AG04449 (cell line): ENCODE results near the gene MIGA2.
"Not testable (repeated sequence)": the region's sequence is repeated elsewhere in the genome, so short reads cannot be mapped to it uniquely, and the experiment has no call there.

Experiments
- CTCF ChIA-PET: fragments of 350-600 bp; formaldehyde crosslinking; extraction: SDS; loops from one replicate; lab custom pipeline; 2021; ENCODE audit warnings: antibody characterized with exemption; lab: Yijun Ruan, JAX
- POLR2A ChIA-PET: fragments of 400-600, 350-600 bp; formaldehyde crosslinking; extraction: SDS; loops from one replicate; lab custom pipeline; 2020; ENCODE audit warnings: antibody characterized with exemption, inconsistent platforms; lab: Yijun Ruan, JAX
- DNase-seq: peaks from one replicate; pipeline ENCODE4 v3.0.0-alpha.2; 2010; ENCODE audit warnings: low read depth, low spot score
- H3K4me3 ChIP-seq: 2 replicates; pipeline ENCODE4 v1.5.1; 2011; ENCODE audit warnings: low read depth, mild to moderate bottlenecking, control low read depth, low read length
- TF ChIP-seq, protein P1 (sequence below): IDR thresholded peaks from one replicate; pipeline ENCODE4 v1.5.1; 2011; ENCODE audit warnings: mild to moderate bottlenecking, moderate library complexity, low read length, control low read depth, inconsistent platforms; ENCODE audit not compliant: insufficient read depth; ENCODE audit errors: missing control alignments

Gene MIGA2

DNA sequence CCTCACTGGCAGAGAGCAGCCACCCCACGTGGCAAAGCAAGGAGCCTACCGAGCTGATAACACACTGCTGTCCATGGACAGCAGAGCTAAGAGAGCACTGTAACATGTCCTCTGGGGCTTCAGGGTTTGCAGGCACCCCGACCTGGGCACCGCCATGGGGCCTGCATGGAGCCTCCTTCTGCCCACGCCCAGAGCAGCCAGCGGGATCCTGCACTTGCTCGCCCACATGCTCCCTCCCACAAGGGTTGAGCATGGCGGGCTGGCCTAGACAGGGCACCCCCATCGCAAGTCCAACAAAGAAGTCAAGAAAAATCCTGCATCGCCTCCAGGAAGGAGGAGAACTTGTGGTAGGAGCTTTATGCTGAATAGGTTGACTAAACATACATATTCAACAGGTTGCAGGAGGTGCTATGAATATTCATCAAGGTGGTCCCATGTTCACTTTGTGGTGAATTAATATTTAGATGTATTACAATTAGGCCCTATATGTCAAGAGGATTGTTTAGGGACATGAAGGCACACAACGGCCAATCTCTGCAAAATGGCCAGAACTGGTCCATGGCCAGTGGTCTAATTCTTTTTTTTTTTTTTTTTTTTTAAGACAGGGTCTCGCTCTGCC, 3.8 kb upstream of the MIGA2 start:
- no peak overlapping the region for H3K4me3 ChIP-seq
- ChIA-PET POLR2A (no interaction called here), CTCF (interaction anchor here (1.2 to 2.6 kb wide), 3 partner anchors 9 to 26 kb away, joined by 3 to 6 read pairs (median 4); no protein-coding TSS in a partner anchor)
- TF ChIP-seq, protein P1, sequence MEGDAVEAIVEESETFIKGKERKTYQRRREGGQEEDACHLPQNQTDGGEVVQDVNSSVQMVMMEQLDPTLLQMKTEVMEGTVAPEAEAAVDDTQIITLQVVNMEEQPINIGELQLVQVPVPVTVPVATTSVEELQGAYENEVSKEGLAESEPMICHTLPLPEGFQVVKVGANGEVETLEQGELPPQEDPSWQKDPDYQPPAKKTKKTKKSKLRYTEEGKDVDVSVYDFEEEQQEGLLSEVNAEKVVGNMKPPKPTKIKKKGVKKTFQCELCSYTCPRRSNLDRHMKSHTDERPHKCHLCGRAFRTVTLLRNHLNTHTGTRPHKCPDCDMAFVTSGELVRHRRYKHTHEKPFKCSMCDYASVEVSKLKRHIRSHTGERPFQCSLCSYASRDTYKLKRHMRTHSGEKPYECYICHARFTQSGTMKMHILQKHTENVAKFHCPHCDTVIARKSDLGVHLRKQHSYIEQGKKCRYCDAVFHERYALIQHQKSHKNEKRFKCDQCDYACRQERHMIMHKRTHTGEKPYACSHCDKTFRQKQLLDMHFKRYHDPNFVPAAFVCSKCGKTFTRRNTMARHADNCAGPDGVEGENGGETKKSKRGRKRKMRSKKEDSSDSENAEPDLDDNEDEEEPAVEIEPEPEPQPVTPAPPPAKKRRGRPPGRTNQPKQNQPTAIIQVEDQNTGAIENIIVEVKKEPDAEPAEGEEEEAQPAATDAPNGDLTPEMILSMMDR: no peak
- DNase-seq: no peak

DNA sequence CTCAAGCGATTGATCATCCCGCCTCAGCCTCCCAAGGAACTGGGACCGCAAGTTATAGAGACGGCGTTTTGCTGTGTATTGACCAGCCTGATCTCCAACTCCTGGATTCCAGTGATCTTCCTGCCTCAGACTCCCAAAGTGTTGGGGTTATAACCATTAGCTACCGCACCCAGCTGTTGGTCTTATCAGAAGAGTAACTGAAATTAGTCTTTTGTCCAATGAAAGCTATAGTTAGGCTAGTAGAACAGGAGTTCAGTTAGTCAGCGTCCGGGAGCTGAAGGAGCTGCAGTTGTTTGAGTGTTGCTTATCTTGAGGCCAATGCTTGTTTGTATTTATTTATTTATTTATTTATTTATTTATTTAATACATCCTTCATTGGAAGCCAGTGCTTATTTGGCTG, 3.2 kb upstream of the MIGA2 start:
- no peak for DNase-seq
- no peak overlapping the region for H3K4me3 ChIP-seq
- TF ChIP-seq, protein P1: no peak
- POLR2A ChIA-PET: no interaction called here
- CTCF ChIA-PET: interaction anchor here (1.2 to 2.6 kb wide), 3 partner anchors 9 to 26 kb away, joined by 3 to 6 read pairs (median 4); no protein-coding TSS in a partner anchor

DNA sequence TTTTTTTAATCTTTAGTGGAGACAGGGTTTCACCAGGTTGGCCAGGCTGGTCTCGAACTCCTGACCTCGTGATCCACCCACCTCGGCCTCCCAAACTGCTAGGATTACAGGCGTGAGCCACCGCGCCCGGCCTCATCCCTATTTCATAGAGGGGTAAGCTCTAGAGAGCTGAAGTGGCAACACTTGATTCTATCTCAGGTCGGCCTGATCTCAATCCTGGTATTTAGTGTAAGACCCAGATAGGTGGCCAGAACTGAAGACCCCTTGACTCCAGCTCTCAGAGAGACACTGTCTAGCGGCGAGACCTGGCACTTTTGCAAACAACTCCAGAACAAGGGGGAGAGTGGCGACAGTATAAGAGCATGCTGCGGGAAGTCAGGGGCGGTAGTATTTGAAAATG, 588 bp upstream of the MIGA2 start:
- POLR2A ChIA-PET: interaction anchor here (0.8 to 1.3 kb wide), 2 partner anchors 14 to 206 kb away, joined by 3 to 4 read pairs; partner anchors contain the start of gene SPOUT1
- CTCF ChIA-PET: interaction anchor here (1.2 kb wide), 1 partner anchor 12 kb away, joined by 4 read pairs; no protein-coding TSS in a partner anchor
- H3K4me3 ChIP-seq: peak overlapping the region; percentile 52
- DNase-seq: not testable (repeated sequence)

DNA sequence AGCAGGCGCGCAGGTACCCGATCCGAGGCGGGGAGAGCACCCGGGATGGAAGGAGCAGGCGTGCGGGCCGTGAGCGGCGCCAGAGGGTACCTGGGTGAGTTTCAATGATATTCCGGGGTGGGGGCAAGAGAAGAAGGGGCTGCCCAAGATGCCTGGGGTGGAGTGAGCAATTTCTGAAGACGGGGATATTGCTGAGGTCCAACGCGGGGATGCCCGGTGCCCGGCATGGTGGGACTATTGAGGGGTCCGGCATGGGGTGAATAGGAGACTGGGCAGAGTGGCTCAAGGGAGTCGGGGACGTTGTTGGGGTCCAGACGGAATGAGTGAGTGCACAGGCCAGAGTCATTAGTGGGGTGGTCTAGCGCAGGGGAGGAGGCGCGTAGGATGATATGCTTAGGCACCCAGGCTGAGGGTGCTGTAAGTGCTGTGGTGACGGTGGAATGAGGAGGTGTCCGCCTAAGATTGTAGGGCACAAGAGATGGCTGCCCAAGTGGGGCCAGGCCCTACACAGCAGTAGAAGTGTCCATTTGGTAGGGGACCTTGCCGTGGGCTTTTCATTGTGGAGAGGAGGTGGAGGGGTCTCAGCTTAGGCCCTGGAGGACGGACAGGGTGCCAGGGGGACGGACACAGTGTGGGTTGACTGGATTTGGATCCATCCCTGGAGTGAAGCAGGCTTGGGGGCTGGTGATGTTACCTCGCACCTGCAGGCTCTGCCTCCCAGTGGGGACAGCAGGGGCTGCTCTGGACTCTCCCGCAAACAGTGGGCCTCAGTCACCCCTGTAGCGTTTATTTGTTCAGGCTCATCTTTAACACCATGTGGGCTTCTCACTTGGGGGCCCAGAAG, 719 bp downstream of the MIGA2 start:
- CTCF ChIA-PET: interaction anchor here (2.5 kb wide), 1 partner anchor 8 kb away, joined by 24 read pairs; the partner anchor contains the start of gene SH3GLB2

DNA sequence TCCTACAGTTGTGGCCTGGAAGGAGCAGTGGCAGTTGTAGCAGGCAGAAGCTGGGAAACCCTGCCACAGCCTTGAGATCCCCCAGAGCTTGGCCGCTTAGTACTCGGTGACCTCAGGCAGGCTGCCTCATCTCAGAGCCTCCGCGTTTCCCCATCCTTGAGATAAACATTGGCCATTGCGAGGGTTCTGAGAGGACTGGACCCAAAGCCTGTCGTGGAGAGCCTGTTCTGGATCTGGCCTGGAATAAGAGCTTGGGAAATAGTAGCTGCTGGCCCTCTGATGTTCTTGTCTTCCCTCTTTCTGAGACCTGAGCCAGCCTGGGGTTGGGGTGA, 1.3 kb downstream of the MIGA2 start:
- POLR2A ChIA-PET: no interaction called here
- DNase-seq: no peak
- CTCF ChIA-PET: interaction anchor here (2.5 kb wide), 1 partner anchor 9 kb away, joined by 24 read pairs; the partner anchor contains the start of gene SH3GLB2
- TF ChIP-seq, protein P1: no peak
- H3K4me3 ChIP-seq: peak overlapping the region; percentile 97

More for the DNA sequence above, 719 bp downstream of the MIGA2 start:
- TF ChIP-seq, protein P1: no peak
- POLR2A ChIA-PET: no interaction called here
- DNase-seq: no peak
- peak overlapping the region; percentile 97 for H3K4me3 ChIP-seq

DNA sequence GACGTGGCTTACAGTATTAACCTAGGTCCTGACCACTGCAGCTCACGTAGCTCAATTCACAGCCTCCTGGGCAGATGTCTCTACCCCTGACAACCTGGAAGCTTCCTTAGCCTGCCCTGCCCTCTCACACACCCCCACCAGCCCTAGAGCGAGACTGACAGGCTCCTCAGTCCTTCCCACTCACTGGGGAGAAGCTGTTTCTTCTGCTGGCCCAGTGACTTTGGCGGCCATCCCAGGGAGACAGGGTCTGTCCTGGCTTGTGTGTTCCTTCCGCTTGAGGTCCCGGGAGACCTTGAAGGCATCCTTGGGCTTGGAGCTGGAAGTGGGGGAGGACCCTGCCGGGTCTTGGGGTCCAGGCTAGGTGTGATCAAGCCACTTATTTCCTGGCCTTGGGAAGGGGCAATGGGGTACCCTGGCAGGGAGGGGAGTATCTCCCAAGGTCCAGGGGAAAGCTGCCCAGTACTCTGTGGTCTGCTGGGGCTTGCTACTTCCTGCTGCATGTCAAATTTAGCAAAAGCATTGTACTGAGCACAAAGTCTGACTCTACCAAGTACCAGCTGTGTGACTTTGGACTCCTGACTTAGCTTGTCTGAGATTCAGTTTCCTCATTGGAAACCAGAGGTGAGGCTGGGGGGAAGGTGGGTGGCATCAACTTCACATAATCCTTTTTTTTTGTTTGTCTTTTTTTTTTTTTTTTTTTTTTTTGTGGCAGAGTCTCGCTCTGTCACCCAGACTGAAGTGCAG, 1.9 kb downstream of the MIGA2 start:
- ChIA-PET CTCF (interaction anchor here (0.7 to 2.5 kb wide), 3 partner anchors 9 to 105 kb away, joined by 3 to 24 read pairs (median 3); partner anchors contain the start of gene SH3GLB2), POLR2A (no interaction called here)
- TF ChIP-seq, protein P1: no peak
- DNase-seq: no peak
- H3K4me3 ChIP-seq: peak overlapping the region; percentile 97
